ENCODE results near the gene GNLY. TPM values are rescaled to one million over a fixed set of nuclear protein-coding genes. Genes with fewer than 3 reads are reported as not detected.

GNLY gene
- total and polyA plus RNA-seq, 2 donors (not counting 3 experiments of a cell fraction or from before 2014, with no cell fraction given): not detected

- no peaks in the 10 kb centered on the region for H3K79me2 ChIP-seq (ENCODE audit: control insufficient read depth, insufficient read depth, low read length)
- no peaks in the 10 kb centered on the region for H4K20me1 ChIP-seq (replicated peaks; ENCODE audit: control insufficient read depth, extremely low read depth, insufficient read depth, low read length)
- H3K9ac ChIP-seq (replicated peaks; ENCODE audit: extremely low read depth, insufficient read depth, low read length): no peak overlapping the region
- peaks cover 25% of the 10 kb centered on the region for H3K4me1 ChIP-seq (ENCODE audit: control insufficient read depth, extremely low read depth, insufficient read depth, low read length)
- no peaks in the 10 kb centered on the region for H3K9me1 ChIP-seq (replicated peaks; ENCODE audit: control insufficient read depth, extremely low read depth, insufficient read depth, low read length)
- no TSS peak for BruUV-seq (replicated peaks)
- no peak overlapping the region for H2AFZ ChIP-seq (ENCODE audit: low read depth, low read length)
- H3K4me3 ChIP-seq (replicated peaks in 1 of 3; ENCODE audit: insufficient read depth in 1 of 3, low read depth in 1 of 3, low read length in 3 of 3): no peak overlapping the region
- H3K36me3 ChIP-seq (ENCODE audit: control insufficient read depth in 2 of 2, extremely low read depth in 1 of 2, insufficient read depth in 2 of 2, low read length in 2 of 2): no peaks in the 10 kb centered on the region
- no peak overlapping the region for H3K4me2 ChIP-seq (ENCODE audit: insufficient read depth, low read length)
- H3K9me3 ChIP-seq (replicated peaks; ENCODE audit: control insufficient read depth, insufficient read depth, low read length): no peaks in the 10 kb centered on the region
- H3K27me3 ChIP-seq (ENCODE audit: control insufficient read depth in 2 of 2, insufficient read depth in 2 of 2, low read length in 2 of 2): peaks cover 0 to 2% of the 10 kb centered on the region in 2 experiments
- ChIA-PET POLR2A (no interaction called here), CTCF (interaction anchor here (0.7 to 1.8 kb wide), 3 partner anchors 22 to 45 kb away, joined by 3 to 5 read pairs (median 4); no protein-coding TSS in a partner anchor)
- H3K27ac ChIP-seq (ENCODE audit: insufficient read depth, low read depth, low read length): no peak overlapping the region
- FAIRE-seq: no peak
- DNase-seq (ENCODE audit: low read depth, low spot score): no peak
- intact Hi-C loops (cut with micrococcal nuclease): no loop called here
- dilution Hi-C loops (cut with MboI; ENCODE audit: extremely low pct_ligation_motif_present, low sequenced_read_pairs): no loop called here
- no peak for TF ChIP-seq GATA2 (IDR thresholded peaks at IDR 0.05; ENCODE audit: insufficient read depth, insufficient read length, low read depth, low read length)
Observed at GRCh38 chr2:85682378-85682777, 11.8 kb upstream of the GNLY start.

GRCh38 chr2:85684380-85684779 lies 9.8 kb upstream of the GNLY start:
- BruUV-seq (replicated peaks): no TSS peak
- dilution Hi-C loops (cut with MboI; ENCODE audit: extremely low pct_ligation_motif_present, low sequenced_read_pairs): no loop called here

More at GRCh38 chr2:85684380-85684779, 9.8 kb upstream of the GNLY start:
- no peak for TF ChIP-seq MAX (IDR thresholded peaks at IDR 0.05; ENCODE audit: insufficient read depth, insufficient read length)
- TF ChIP-seq GATA2 (IDR thresholded peaks at IDR 0.05; ENCODE audit: insufficient read depth, insufficient read length, low read depth, low read length): no peak
- TF ChIP-seq CTCF (IDR thresholded peaks at IDR 0.05; ENCODE audit: extremely low read depth in 1 of 2, insufficient read depth in 1 of 2, low read depth in 1 of 2, low read length in 2 of 2): no peak
- TF ChIP-seq POLR2A (IDR thresholded peaks at IDR 0.05; ENCODE audit: low read depth, low read length): no peak
- TF ChIP-seq FOS (IDR thresholded peaks at IDR 0.05; ENCODE audit: borderline replicate concordance, insufficient read depth, low read length): no peak
- TF ChIP-seq EZH2 (IDR thresholded peaks at IDR 0.05; ENCODE audit: borderline replicate concordance, low read depth, low read length, severe bottlenecking): no peak
- no peak for TF ChIP-seq MYC (IDR thresholded peaks at IDR 0.05; ENCODE audit: low read depth, low read length)
- no peak for TF ChIP-seq JUN (IDR thresholded peaks at IDR 0.05; ENCODE audit: borderline replicate concordance, insufficient read depth, insufficient read length, low read depth)
- no peak for TF ChIP-seq POLR2AphosphoS5 (IDR thresholded peaks at IDR 0.05; ENCODE audit: insufficient read depth, low read depth, low read length)
- Histone ChIP-seq H3K4me2 (ENCODE audit: insufficient read depth, low read length) (no peak overlapping the region), H3K9ac (replicated peaks; ENCODE audit: extremely low read depth, insufficient read depth, low read length) (no peak overlapping the region), H3K79me2 (ENCODE audit: control insufficient read depth, insufficient read depth, low read length) (no peaks in the 10 kb centered on the region), H2AFZ (ENCODE audit: low read depth, low read length) (no peak overlapping the region), H3K27me3 (ENCODE audit: control insufficient read depth in 2 of 2, insufficient read depth in 2 of 2, low read length in 2 of 2) (peaks cover 0 to 2% of the 10 kb centered on the region in 2 experiments), H3K9me1 (replicated peaks; ENCODE audit: control insufficient read depth, extremely low read depth, insufficient read depth, low read length) (no peaks in the 10 kb centered on the region), H3K4me1 (ENCODE audit: control insufficient read depth, extremely low read depth, insufficient read depth, low read length) (peaks cover 13% of the 10 kb centered on the region), H3K4me3 (replicated peaks in 1 of 3; ENCODE audit: insufficient read depth in 1 of 3, low read depth in 1 of 3, low read length in 3 of 3) (no peak overlapping the region), H3K36me3 (ENCODE audit: control insufficient read depth in 2 of 2, extremely low read depth in 1 of 2, insufficient read depth in 2 of 2, low read length in 2 of 2) (no peaks in the 10 kb centered on the region), H3K9me3 (replicated peaks; ENCODE audit: control insufficient read depth, insufficient read depth, low read length) (no peaks in the 10 kb centered on the region), H4K20me1 (replicated peaks; ENCODE audit: control insufficient read depth, extremely low read depth, insufficient read depth, low read length) (no peaks in the 10 kb centered on the region), H3K27ac (ENCODE audit: insufficient read depth, low read depth, low read length) (no peak overlapping the region)
- intact Hi-C loops (cut with micrococcal nuclease): no loop called here
- CTCF ChIA-PET: interaction anchor here (1.2 to 3.2 kb wide), 4 partner anchors 20 to 44 kb away, joined by 3 to 10 read pairs (median 3); no protein-coding TSS in a partner anchor
- POLR2A ChIA-PET: interaction anchor here (0.6 kb wide), 1 partner anchor 73 kb away, joined by 3 read pairs; the partner anchor contains the start of gene C2orf68
- DNase-seq (ENCODE audit: low read depth, low spot score) (no peak), FAIRE-seq (no peak)

Measured in endothelial cell of umbilical vein (primary cell).